ENCODE results near the gene KDM4C.

DNA sequence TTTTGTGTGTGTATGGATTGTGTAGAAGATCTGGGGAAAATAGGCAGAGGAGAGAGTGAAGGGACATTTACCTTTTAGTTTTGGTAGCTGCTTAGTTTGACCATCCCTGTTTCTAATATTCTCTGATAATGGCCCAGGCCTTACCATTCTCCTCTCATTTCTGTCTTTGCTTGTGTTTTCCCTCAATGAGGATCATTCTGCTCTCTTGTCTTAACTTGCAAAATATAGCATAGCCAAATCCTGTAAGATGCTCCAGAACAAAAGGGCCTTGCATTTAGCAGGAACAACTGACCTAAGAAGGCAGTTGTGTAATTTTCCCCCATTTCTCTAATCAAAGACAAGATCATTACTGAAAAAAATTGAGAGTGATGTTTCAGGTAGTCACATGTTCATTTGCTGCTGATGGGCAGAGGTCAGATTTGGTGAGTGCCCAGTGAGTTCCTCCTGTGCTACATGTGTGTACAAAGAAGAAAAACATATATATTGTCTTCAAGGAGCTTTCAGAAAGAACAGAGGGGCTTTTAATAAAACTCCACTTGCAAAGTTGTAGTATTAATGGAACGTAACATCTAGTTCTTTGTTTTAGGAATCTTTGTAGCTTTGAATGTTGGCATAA is 139.5 kb downstream of the KDM4C start:
- TF ChIP-seq POLR2A (IDR thresholded peaks at IDR 0.05): no peak
- TF ChIP-seq, protein P1, sequence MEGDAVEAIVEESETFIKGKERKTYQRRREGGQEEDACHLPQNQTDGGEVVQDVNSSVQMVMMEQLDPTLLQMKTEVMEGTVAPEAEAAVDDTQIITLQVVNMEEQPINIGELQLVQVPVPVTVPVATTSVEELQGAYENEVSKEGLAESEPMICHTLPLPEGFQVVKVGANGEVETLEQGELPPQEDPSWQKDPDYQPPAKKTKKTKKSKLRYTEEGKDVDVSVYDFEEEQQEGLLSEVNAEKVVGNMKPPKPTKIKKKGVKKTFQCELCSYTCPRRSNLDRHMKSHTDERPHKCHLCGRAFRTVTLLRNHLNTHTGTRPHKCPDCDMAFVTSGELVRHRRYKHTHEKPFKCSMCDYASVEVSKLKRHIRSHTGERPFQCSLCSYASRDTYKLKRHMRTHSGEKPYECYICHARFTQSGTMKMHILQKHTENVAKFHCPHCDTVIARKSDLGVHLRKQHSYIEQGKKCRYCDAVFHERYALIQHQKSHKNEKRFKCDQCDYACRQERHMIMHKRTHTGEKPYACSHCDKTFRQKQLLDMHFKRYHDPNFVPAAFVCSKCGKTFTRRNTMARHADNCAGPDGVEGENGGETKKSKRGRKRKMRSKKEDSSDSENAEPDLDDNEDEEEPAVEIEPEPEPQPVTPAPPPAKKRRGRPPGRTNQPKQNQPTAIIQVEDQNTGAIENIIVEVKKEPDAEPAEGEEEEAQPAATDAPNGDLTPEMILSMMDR (IDR thresholded peaks at IDR 0.05): no peak
- no peak for TF ChIP-seq POLR2AphosphoS5 (IDR thresholded peaks at IDR 0.05)

Measured in sigmoid colon (tissue), 4 donors.